H9 (cell line): Measurements from ENCODE around the gene TMTC3. TPM values are rescaled to one million over a fixed set of nuclear protein-coding genes. Genes with fewer than 3 reads are reported as not detected.

Experiments used
- DNase-seq: peaks from one replicate; pipeline ENCODE4 v3.0.0-alpha.2; 2017
- H2AFZ ChIP-seq: one replicate; pipeline ENCODE4 v1.6.1; 2013; ENCODE audit warnings: mild to moderate bottlenecking, low read length, control low read depth, moderate library complexity
- H2AK5ac ChIP-seq: 2 replicates; pipeline ENCODE4 v1.6.1; 2013; ENCODE audit warnings: low read length, control low read depth, mixed read lengths; ENCODE audit not compliant: insufficient read length
- H2BK120ac ChIP-seq: one replicate; pipeline ENCODE4 v1.6.1; 2013; ENCODE audit warnings: low read depth, mild to moderate bottlenecking, low read length, control low read depth, inconsistent platforms; ENCODE audit not compliant: poor library complexity, severe bottlenecking
- H2BK12ac ChIP-seq: 2 replicates; pipeline ENCODE4 v1.6.1; 2013; ENCODE audit warnings: low read length, control low read depth, mixed read lengths, low read depth; ENCODE audit not compliant: insufficient read length
- H2BK15ac ChIP-seq: 2 replicates; pipeline ENCODE4 v1.6.1; 2013; ENCODE audit warnings: low read depth, low read length, control low read depth
- H2BK20ac ChIP-seq: one replicate; pipeline ENCODE4 v1.6.1; 2013; ENCODE audit warnings: low read depth, mild to moderate bottlenecking, low read length, control low read depth, inconsistent platforms; ENCODE audit not compliant: poor library complexity, severe bottlenecking
- H2BK5ac ChIP-seq: 2 replicates; pipeline ENCODE4 v1.6.1; 2013; ENCODE audit warnings: low read length, control low read depth, mixed read lengths; ENCODE audit not compliant: insufficient read length
- H3K14ac ChIP-seq: 2 replicates; pipeline ENCODE4 v1.6.1; 2013; ENCODE audit warnings: low read length, control low read depth; ENCODE audit not compliant: insufficient read depth
- H3K18ac ChIP-seq: 2 replicates; pipeline ENCODE4 v1.6.1; 2013; ENCODE audit warnings: low read depth, mild to moderate bottlenecking, mixed read lengths, low read length, control low read depth; ENCODE audit not compliant: insufficient read length
- H3K23ac ChIP-seq: 2 replicates; pipeline ENCODE4 v1.6.1; 2013; ENCODE audit warnings: low read length, control low read depth, mixed read lengths, low read depth; ENCODE audit not compliant: insufficient read length
- H3K23me2 ChIP-seq: 2 replicates; pipeline ENCODE4 v1.6.1; 2013; ENCODE audit warnings: low read depth, mild to moderate bottlenecking, mixed read lengths, low read length, control low read depth; ENCODE audit not compliant: insufficient read length, poor library complexity, severe bottlenecking
- H3K27ac ChIP-seq: 2 replicates; pipeline ENCODE4 v1.5.1; 2013; ENCODE audit warnings: low read length, control low read depth, mixed read lengths, low read depth; ENCODE audit not compliant: insufficient read length
- H3K27me3 ChIP-seq: 2 replicates; pipeline ENCODE4 v1.6.1; 2013; ENCODE audit warnings: low read length, control low read depth, inconsistent platforms; ENCODE audit not compliant: insufficient read depth
- H3K4ac ChIP-seq: 2 replicates; pipeline ENCODE4 v1.6.1; 2013; ENCODE audit warnings: low read depth, mild to moderate bottlenecking, control low read depth, inconsistent platforms, low read length, moderate library complexity
- H3K4me1 ChIP-seq: 2 replicates; pipeline ENCODE4 v1.6.1; 2013; ENCODE audit warnings: low read length, control low read depth, inconsistent platforms; ENCODE audit not compliant: insufficient read depth
- H3K4me2 ChIP-seq: 2 replicates; pipeline ENCODE4 v1.6.1; 2013; ENCODE audit warnings: low read length, control low read depth, mixed read lengths; ENCODE audit not compliant: insufficient read length, insufficient read depth
- H3K56ac ChIP-seq: 2 replicates; pipeline ENCODE4 v1.6.1; 2013; ENCODE audit warnings: low read depth, mild to moderate bottlenecking, mixed read lengths, low read length, control low read depth; ENCODE audit not compliant: insufficient read length
- H3K79me1 ChIP-seq: 2 replicates; pipeline ENCODE4 v1.6.1; 2013; ENCODE audit warnings: low read depth, mild to moderate bottlenecking, moderate library complexity, low read length, control low read depth, inconsistent platforms; ENCODE audit not compliant: insufficient read depth, poor library complexity, severe bottlenecking
- H3K79me2 ChIP-seq: 2 replicates; pipeline ENCODE4 v1.6.1; 2013; ENCODE audit warnings: low read length, control low read depth, inconsistent platforms; ENCODE audit not compliant: insufficient read depth
- H3K9ac ChIP-seq: 2 replicates; pipeline ENCODE4 v1.6.1; 2013; ENCODE audit warnings: low read length, control low read depth, mixed read lengths; ENCODE audit not compliant: insufficient read length; ENCODE audit errors: extremely low read depth
- H3K9me3 ChIP-seq: one replicate; pipeline ENCODE4 v1.6.1; 2013; ENCODE audit warnings: low read depth, low read length, inconsistent platforms; ENCODE audit not compliant: control insufficient read depth
- H3T11ph ChIP-seq: one replicate; pipeline ENCODE4 v1.6.1; 2013; ENCODE audit warnings: mild to moderate bottlenecking, low read length, control low read depth, inconsistent platforms
- H4K20me1 ChIP-seq: one replicate; pipeline ENCODE4 v1.6.1; 2013; ENCODE audit not compliant: control insufficient read depth, insufficient read length, insufficient read depth
- H4K5ac ChIP-seq: 2 replicates; pipeline ENCODE4 v1.6.1; 2013; ENCODE audit warnings: low read depth, mild to moderate bottlenecking, mixed read lengths, low read length, control low read depth; ENCODE audit not compliant: insufficient read length
- H4K8ac ChIP-seq: replicated peaks from 2 replicates; pipeline ENCODE4 v1.6.1; 2013; ENCODE audit warnings: low read length, control low read depth, mixed read lengths, low read depth; ENCODE audit not compliant: insufficient read length
- H4K91ac ChIP-seq: 2 replicates; pipeline ENCODE4 v1.6.1; 2013; ENCODE audit warnings: low read depth, mild to moderate bottlenecking, moderate library complexity, mixed read lengths, low read length, control low read depth; ENCODE audit not compliant: insufficient read length
- H3K27ac Mint-ChIP-seq, 3 experiments: 2 replicates in 2 of 3; 3 replicates in 1 of 3; pipeline ENCODE4 v1.8.0; 2020 to 2021; ENCODE audit warnings: mixed read lengths in 3 of 3, mild to moderate bottlenecking in 1 of 3, moderate library complexity in 1 of 3
- H3K27me3 Mint-ChIP-seq: 2 replicates; pipeline ENCODE4 v1.8.0; 2021; ENCODE audit warnings: low read depth, mild to moderate bottlenecking, moderate library complexity, mixed read lengths
- H3K36me3 Mint-ChIP-seq, 3 experiments: 2 replicates in 2 of 3; 3 replicates in 1 of 3; pipeline ENCODE4 v1.8.0; 2020 to 2021; ENCODE audit warnings: low read depth in 3 of 3, mixed read lengths in 3 of 3; ENCODE audit not compliant: insufficient read depth in 1 of 3
- H3K4me1 Mint-ChIP-seq, 2 experiments: 2 replicates each; pipeline ENCODE4 v1.8.0; 2020; ENCODE audit warnings: mixed read lengths in 2 of 2
- H3K4me3 Mint-ChIP-seq, 2 experiments: 2 replicates in 1 of 2; 3 replicates in 1 of 2; pipeline ENCODE4 v1.8.0; 2020 to 2021; ENCODE audit warnings: mild to moderate bottlenecking in 2 of 2, mixed read lengths in 2 of 2, moderate library complexity in 1 of 2
- H3K9me3 Mint-ChIP-seq, 2 experiments: 2 replicates in 1 of 2; 3 replicates in 1 of 2; pipeline ENCODE4 v1.8.0; 2020; ENCODE audit warnings: mild to moderate bottlenecking in 2 of 2, mixed read lengths in 2 of 2, moderate library complexity in 1 of 2
- WGBS: extraction: QIAGEN DNeasy Blood & Tissue Kit; methylation state at CpG from one replicate; pipeline ENCODE4 v1.1.7; 2013; ENCODE audit warnings: missing lambda C conversion rate, low lambda C conversion rate, mixed read lengths; ENCODE audit not compliant: insufficient read length; ENCODE audit errors: extremely low coverage; 5-methylcytosine and 5-hydroxymethylcytosine counted together
- total RNA-seq: library from RNA; stranded (reverse); gene quantifications from 2 replicates; pipeline ENCODE4 v1.2.1, GENCODE V29; 2021
- TF ChIP-seq, protein P1 (sequence below): fragments of 200-600 bp; sonication (generic); conservative IDR thresholded peaks from 3 replicates; pipeline ENCODE4 v1.8.0; 2021; ENCODE audit warnings: antibody characterized with exemption, mild to moderate bottlenecking

Gene TMTC3
- total RNA-seq, 1 experiment from 2014 or later: 37.7 TPM

DNA sequence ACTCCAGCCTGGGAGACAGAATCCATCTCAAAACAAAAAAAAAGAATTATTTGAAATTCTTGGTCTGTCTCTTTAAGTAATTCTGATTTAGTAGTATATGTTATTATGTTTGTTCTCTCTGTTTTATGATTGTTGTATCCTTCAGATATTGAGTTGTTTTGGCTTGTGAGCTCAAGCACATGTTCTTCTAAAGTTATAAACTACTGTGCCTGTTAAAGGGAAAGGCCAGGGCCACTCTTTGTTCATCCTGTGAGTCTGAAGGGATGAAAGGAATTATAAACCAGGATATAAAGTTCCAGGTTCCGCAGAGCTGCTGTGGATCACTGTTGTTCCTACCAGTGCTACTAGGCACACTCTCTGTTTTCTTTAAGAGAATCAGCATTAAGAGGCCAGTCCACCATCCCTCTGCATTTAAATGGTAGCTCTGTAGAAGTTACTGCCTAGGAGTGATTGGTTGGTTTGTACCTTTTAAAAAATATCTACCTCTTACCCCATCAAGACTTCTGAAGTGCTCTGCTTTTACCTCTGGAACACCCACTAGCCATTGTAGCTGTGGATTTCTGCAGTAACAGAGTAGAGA is 14.1 kb downstream of the TMTC3 start:
- H3K4ac ChIP-seq: no peak overlapping the region
- peaks cover 2% of the 10 kb centered on the region; the same call in 1 of the 2 replicates for H3K4me1 ChIP-seq
- H3K23ac ChIP-seq: no peak overlapping the region
- no peaks in the 10 kb centered on the region for H3K27me3 Mint-ChIP-seq
- DNase-seq: no peak
- H3K27me3 ChIP-seq: no peaks in the 10 kb centered on the region
- H4K20me1 ChIP-seq: no peaks in the 10 kb centered on the region
- no peak overlapping the region for H2BK15ac ChIP-seq
- peak overlapping the region; percentile 61 to 68 (median 65); a peak in 4 of 7 replicates for H3K27ac Mint-ChIP-seq
- H2BK5ac ChIP-seq: no peak overlapping the region
- TF ChIP-seq, protein P1, sequence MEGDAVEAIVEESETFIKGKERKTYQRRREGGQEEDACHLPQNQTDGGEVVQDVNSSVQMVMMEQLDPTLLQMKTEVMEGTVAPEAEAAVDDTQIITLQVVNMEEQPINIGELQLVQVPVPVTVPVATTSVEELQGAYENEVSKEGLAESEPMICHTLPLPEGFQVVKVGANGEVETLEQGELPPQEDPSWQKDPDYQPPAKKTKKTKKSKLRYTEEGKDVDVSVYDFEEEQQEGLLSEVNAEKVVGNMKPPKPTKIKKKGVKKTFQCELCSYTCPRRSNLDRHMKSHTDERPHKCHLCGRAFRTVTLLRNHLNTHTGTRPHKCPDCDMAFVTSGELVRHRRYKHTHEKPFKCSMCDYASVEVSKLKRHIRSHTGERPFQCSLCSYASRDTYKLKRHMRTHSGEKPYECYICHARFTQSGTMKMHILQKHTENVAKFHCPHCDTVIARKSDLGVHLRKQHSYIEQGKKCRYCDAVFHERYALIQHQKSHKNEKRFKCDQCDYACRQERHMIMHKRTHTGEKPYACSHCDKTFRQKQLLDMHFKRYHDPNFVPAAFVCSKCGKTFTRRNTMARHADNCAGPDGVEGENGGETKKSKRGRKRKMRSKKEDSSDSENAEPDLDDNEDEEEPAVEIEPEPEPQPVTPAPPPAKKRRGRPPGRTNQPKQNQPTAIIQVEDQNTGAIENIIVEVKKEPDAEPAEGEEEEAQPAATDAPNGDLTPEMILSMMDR: no peak
- H2AK5ac ChIP-seq: no peak overlapping the region
- no peak overlapping the region for H3K9ac ChIP-seq
- H3K9me3 Mint-ChIP-seq: no peaks in the 10 kb centered on the region
- no peak overlapping the region for H2BK12ac ChIP-seq
- H3K4me2 ChIP-seq: no peak overlapping the region
- H3K18ac ChIP-seq: no peak overlapping the region
- no peak overlapping the region for H2BK120ac ChIP-seq
- no peak overlapping the region for H3K56ac ChIP-seq
- H3K23me2 ChIP-seq: no peaks in the 10 kb centered on the region
- H4K8ac ChIP-seq: no peak overlapping the region
- H3T11ph ChIP-seq: no peak overlapping the region
- no peak overlapping the region for H4K5ac ChIP-seq
- H3K4me3 Mint-ChIP-seq: no peak overlapping the region
- peaks cover 0 to 9% (median 0%) of the 10 kb centered on the region in 3 experiments; a peak in 1 of 7 replicates for H3K36me3 Mint-ChIP-seq
- H4K91ac ChIP-seq: no peak overlapping the region
- H3K4me1 Mint-ChIP-seq: peaks cover 31 to 38% of the 10 kb centered on the region in 2 experiments
- H3K79me1 ChIP-seq: no peaks in the 10 kb centered on the region
- H2BK20ac ChIP-seq: no peak overlapping the region
- H3K14ac ChIP-seq: no peak overlapping the region
- no peak overlapping the region for H3K27ac ChIP-seq
- H3K9me3 ChIP-seq: no peaks in the 10 kb centered on the region
- no CpG with 5 or more reads among the region's 1 CpG for WGBS
- no peak overlapping the region for H2AFZ ChIP-seq
- no peaks in the 10 kb centered on the region for H3K79me2 ChIP-seq
